Measurements from ENCODE around the gene USP25. TPM values are rescaled to one million over a fixed set of nuclear protein-coding genes. Genes with fewer than 3 reads are reported as not detected.

The USP25 gene
- total and polyA plus RNA-seq, 8 donors, result 37.2 to 51.9 (median 44.9) TPM

DNA sequence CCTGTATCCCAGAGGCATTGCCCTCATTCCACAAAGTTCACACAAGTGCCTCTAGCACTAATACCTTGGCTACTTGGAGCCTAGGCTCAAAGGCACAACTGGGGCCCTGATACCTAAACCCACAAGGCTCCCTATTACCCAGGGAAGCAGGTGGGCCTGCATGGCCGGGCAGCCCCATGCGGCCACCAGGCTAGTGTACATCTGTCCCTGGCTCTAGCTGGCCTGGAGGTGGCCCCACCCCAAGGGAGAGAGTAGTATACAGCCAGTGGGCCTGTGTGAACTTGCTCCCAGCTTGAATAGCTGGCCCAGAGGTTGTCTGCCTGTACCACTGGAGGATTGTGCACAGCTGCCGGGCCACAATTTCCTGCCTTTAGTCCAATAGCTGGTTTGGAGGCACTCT is 52.2 kb downstream of the USP25 start:
- no peak overlapping the region for H3K4me3 ChIP-seq
- peaks cover 0 to 15% of the 10 kb centered on the region in 2 donors for H3K36me3 ChIP-seq
- no peak overlapping the region for H3K27ac ChIP-seq
- peak; percentile 18 for ATAC-seq
- no peaks in the 10 kb centered on the region for H3K27me3 ChIP-seq
- H3K4me1 ChIP-seq, result peaks cover 0 to 1% of the 10 kb centered on the region in 2 donors
- peak in 1 of 4 donors; percentile 36 for DNase-seq
- no peak for TF ChIP-seq CTCF (IDR thresholded peaks at IDR 0.05)
- intact Hi-C loops (cut with DNase I), result no loop called here
- H3K9me3 ChIP-seq, result no peaks in the 10 kb centered on the region

GRCh38 chr21:15788847-15789523 is 59.2 kb downstream of the USP25 start:
- peak; percentile 72 for ATAC-seq
- DNase-seq, result no peak
- Histone ChIP-seq H3K4me3 (no peak overlapping the region), H3K27ac (no peak overlapping the region), H3K36me3 (peaks cover 0 to 5% of the 10 kb centered on the region in 2 donors), H3K4me1 (no peaks in the 10 kb centered on the region), H3K27me3 (no peaks in the 10 kb centered on the region), H3K9me3 (no peaks in the 10 kb centered on the region)
- TF ChIP-seq CTCF (IDR thresholded peaks at IDR 0.05), result no peak
- intact Hi-C loops (cut with DNase I), result no loop called here

DNA sequence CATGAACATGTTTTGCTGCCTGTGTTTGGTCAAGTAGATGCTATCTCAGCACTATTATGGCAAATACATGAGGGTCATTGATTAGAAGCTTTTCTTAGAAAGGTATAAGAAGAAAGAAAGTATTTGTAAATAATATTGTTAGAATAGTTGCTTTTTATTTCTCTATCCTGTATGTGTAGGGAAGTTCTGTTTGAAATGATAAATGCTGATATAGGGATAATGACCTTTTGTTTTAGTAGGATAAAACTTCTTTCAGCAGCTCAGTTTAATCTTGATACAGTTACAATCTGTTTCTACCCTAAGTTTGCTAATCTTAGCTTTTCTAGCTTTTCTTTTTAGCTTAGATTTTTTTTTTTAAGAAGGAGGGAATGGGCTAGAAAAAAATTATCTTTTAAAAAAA is 63.3 kb downstream of the USP25 start:
- Histone ChIP-seq H3K9me3 (no peaks in the 10 kb centered on the region), H3K36me3 (peaks cover 0 to 5% of the 10 kb centered on the region in 2 donors), H3K4me3 (no peak overlapping the region), H3K27ac (no peak overlapping the region), H3K27me3 (no peaks in the 10 kb centered on the region), H3K4me1 (no peaks in the 10 kb centered on the region)
- no peak for TF ChIP-seq CTCF (IDR thresholded peaks at IDR 0.05)
- no peak for ATAC-seq
- intact Hi-C loops (cut with DNase I), result no loop called here
- no peak for DNase-seq

DNA sequence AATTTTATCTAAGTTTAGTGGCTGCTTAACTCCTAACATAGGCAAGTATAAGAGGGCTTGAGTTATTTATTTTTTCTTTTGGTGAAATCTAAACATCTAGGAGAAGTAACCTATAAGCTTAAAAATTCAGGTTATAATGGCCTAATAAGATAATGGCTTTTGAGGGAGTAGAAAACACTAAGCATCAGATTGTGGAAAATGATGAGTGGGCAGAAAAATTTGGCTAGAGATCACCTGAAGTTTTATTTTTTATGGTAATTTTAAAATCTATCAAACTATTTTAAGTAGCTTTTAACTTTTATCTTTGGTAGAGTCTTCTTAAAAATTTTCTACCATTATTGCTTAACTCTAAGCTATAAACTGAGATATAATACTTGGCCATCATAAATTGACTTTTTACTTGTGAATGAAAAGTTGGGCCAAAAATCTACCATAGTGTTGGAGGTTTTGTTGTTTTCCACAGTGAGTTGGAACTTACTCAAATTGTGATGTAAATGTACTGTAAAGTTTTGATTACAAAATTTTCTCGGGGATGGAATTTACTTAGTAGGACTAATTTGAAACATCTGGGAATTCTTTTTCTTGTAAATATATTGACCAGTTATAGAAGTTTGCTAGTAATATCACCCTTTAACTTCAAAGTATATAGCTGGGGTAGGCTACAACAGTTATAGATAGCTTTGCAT is 63.9 kb downstream of the USP25 start:
- DNase-seq, result no peak
- no peaks in the 10 kb centered on the region for H3K27me3 ChIP-seq
- intact Hi-C loops (cut with DNase I), result no loop called here
- H3K4me1 ChIP-seq, result no peaks in the 10 kb centered on the region
- no peak for TF ChIP-seq CTCF (IDR thresholded peaks at IDR 0.05)
- no peak overlapping the region for H3K4me3 ChIP-seq
- H3K36me3 ChIP-seq, result peaks cover 0 to 5% of the 10 kb centered on the region in 2 donors
- no peak overlapping the region for H3K27ac ChIP-seq
- no peak for ATAC-seq
- H3K9me3 ChIP-seq, result no peaks in the 10 kb centered on the region

DNA sequence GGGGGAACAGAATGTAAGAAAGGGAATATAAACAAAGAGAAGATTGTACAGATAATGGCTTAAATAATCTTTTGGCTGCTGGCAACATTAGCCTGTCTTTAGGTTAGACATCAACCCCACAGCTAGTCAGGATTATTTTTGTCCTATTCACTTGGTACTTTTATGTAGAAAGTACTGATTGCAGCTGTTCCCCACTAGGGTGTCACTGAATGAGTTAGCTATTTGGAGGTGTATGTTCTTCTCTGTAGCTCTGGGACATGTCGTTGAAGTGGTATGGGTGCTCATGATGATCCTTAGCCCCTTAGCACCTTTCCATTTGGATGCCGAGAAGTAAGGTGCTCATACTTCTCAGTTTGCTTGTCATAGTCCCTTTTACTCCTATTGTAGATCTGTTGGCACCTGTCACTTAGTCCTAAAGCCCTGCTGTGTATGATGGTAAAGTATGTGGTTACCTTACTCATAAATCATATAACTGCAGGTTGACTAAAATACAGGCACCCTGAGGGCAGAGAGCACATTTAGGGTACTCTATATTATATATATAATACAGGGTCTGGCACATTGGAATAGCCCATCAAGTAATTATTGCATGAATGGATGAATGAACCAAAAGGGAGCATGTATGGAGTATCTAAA is 64.6 kb downstream of the USP25 start:
- Histone ChIP-seq H3K9me3 (no peaks in the 10 kb centered on the region), H3K4me3 (no peak overlapping the region), H3K4me1 (no peaks in the 10 kb centered on the region), H3K36me3 (peaks cover 0 to 5% of the 10 kb centered on the region in 2 donors), H3K27me3 (no peaks in the 10 kb centered on the region), H3K27ac (no peak overlapping the region)
- ATAC-seq, result no peak
- no peak for DNase-seq
- intact Hi-C loops (cut with DNase I), result no loop called here
- TF ChIP-seq CTCF (IDR thresholded peaks at IDR 0.05), result no peak

Data from left lung (tissue), 10 donors.